Measurements from ENCODE around the gene AGPAT1.

DNA sequence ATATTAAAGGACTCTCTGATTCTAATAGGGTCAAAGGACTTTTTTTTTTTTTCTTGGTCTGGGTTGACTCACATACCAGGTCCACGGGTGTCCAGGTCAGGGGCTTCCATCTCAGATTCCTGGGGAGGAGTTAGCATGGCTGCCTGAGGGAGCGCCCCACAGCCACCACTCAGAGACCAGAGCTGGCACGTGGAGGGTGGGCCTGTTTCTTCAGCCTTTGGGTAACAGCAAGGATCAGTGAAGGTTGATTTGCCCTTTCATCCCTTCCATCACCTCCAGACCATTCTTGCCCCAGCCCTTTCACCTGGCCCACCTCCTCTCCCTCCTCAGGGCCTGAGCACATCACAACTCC is 22.4 kb upstream of the AGPAT1 start:
- TF ChIP-seq POLR2A (IDR thresholded peaks at IDR 0.05; ENCODE audit: low read depth, low read length) = no peak
- TF ChIP-seq, protein P1, sequence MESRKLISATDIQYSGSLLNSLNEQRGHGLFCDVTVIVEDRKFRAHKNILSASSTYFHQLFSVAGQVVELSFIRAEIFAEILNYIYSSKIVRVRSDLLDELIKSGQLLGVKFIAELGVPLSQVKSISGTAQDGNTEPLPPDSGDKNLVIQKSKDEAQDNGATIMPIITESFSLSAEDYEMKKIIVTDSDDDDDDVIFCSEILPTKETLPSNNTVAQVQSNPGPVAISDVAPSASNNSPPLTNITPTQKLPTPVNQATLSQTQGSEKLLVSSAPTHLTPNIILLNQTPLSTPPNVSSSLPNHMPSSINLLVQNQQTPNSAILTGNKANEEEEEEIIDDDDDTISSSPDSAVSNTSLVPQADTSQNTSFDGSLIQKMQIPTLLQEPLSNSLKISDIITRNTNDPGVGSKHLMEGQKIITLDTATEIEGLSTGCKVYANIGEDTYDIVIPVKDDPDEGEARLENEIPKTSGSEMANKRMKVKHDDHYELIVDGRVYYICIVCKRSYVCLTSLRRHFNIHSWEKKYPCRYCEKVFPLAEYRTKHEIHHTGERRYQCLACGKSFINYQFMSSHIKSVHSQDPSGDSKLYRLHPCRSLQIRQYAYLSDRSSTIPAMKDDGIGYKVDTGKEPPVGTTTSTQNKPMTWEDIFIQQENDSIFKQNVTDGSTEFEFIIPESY (IDR thresholded peaks at IDR 0.05) = no peak
- no peak for TF ChIP-seq NRF1 (conservative IDR thresholded peaks at IDR 0.05; ENCODE audit: low read depth, low read length)
- no peak for TF ChIP-seq EGR1 (IDR thresholded peaks at IDR 0.05; ENCODE audit: borderline replicate concordance in 1 of 2, low read depth in 2 of 2, low read length in 2 of 2)
- no peak for TF ChIP-seq TCF7 (IDR thresholded peaks at IDR 0.05; ENCODE audit: borderline replicate concordance)
- TF ChIP-seq FOXK2 (IDR thresholded peaks at IDR 0.05) = no peak
- TF ChIP-seq NFYB (IDR thresholded peaks at IDR 0.05; ENCODE audit: insufficient read depth, low read depth, low read length) = no peak
- TF ChIP-seq, protein P2, sequence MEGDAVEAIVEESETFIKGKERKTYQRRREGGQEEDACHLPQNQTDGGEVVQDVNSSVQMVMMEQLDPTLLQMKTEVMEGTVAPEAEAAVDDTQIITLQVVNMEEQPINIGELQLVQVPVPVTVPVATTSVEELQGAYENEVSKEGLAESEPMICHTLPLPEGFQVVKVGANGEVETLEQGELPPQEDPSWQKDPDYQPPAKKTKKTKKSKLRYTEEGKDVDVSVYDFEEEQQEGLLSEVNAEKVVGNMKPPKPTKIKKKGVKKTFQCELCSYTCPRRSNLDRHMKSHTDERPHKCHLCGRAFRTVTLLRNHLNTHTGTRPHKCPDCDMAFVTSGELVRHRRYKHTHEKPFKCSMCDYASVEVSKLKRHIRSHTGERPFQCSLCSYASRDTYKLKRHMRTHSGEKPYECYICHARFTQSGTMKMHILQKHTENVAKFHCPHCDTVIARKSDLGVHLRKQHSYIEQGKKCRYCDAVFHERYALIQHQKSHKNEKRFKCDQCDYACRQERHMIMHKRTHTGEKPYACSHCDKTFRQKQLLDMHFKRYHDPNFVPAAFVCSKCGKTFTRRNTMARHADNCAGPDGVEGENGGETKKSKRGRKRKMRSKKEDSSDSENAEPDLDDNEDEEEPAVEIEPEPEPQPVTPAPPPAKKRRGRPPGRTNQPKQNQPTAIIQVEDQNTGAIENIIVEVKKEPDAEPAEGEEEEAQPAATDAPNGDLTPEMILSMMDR (IDR thresholded peaks at IDR 0.05 in 2 of 3, conservative IDR thresholded peaks at IDR 0.05 in 1 of 3; ENCODE audit: control insufficient read depth in 2 of 3, extremely low read depth in 1 of 3, insufficient read depth in 1 of 3, low read depth in 3 of 3, low read length in 3 of 3) = no peak
- TF ChIP-seq CHD1 (IDR thresholded peaks at IDR 0.05; ENCODE audit: low read depth, low read length) = no peak
- TF ChIP-seq EZH2 (IDR thresholded peaks at IDR 0.05; ENCODE audit: borderline replicate concordance, control insufficient read depth, low read depth, low read length) = no peak
- TF ChIP-seq HDGF (IDR thresholded peaks at IDR 0.05) = no peak
- no peak for TF ChIP-seq PAX8 (IDR thresholded peaks at IDR 0.05)
- TF ChIP-seq, protein P3, sequence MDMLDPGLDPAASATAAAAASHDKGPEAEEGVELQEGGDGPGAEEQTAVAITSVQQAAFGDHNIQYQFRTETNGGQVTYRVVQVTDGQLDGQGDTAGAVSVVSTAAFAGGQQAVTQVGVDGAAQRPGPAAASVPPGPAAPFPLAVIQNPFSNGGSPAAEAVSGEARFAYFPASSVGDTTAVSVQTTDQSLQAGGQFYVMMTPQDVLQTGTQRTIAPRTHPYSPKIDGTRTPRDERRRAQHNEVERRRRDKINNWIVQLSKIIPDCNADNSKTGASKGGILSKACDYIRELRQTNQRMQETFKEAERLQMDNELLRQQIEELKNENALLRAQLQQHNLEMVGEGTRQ (IDR thresholded peaks at IDR 0.05; ENCODE audit: borderline replicate concordance, low read depth, low read length) = no peak
- TF ChIP-seq, protein P4, sequence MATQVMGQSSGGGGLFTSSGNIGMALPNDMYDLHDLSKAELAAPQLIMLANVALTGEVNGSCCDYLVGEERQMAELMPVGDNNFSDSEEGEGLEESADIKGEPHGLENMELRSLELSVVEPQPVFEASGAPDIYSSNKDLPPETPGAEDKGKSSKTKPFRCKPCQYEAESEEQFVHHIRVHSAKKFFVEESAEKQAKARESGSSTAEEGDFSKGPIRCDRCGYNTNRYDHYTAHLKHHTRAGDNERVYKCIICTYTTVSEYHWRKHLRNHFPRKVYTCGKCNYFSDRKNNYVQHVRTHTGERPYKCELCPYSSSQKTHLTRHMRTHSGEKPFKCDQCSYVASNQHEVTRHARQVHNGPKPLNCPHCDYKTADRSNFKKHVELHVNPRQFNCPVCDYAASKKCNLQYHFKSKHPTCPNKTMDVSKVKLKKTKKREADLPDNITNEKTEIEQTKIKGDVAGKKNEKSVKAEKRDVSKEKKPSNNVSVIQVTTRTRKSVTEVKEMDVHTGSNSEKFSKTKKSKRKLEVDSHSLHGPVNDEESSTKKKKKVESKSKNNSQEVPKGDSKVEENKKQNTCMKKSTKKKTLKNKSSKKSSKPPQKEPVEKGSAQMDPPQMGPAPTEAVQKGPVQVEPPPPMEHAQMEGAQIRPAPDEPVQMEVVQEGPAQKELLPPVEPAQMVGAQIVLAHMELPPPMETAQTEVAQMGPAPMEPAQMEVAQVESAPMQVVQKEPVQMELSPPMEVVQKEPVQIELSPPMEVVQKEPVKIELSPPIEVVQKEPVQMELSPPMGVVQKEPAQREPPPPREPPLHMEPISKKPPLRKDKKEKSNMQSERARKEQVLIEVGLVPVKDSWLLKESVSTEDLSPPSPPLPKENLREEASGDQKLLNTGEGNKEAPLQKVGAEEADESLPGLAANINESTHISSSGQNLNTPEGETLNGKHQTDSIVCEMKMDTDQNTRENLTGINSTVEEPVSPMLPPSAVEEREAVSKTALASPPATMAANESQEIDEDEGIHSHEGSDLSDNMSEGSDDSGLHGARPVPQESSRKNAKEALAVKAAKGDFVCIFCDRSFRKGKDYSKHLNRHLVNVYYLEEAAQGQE (IDR thresholded peaks at IDR 0.05; ENCODE audit: low read depth, low read length) = no peak

Data from GM12878 (cell line).